GM12878 (cell line): ENCODE data around the gene BDH1. TPM values are rescaled to one million over a fixed set of nuclear protein-coding genes. Genes with fewer than 3 reads are reported as not detected.

Source experiments
- BRCA1 ChIP-seq: IDR thresholded peaks from 2 replicates; pipeline ENCODE4 v1.6.1; 2011; ENCODE audit warnings: low read depth, low read length, improper control_type of control experiment
- EED ChIP-seq: sonication (generic); IDR thresholded peaks from 2 replicates; pipeline ENCODE4 v1.6.1; 2016; ENCODE audit warnings: antibody characterized with exemption, low read depth
- ETV6 ChIP-seq, 2 experiments: fragments of 450-650 bp in 1 of 2; IDR thresholded peaks in 1 of 2; conservative IDR thresholded peaks in 1 of 2; 2 replicates each; pipeline ENCODE4 v1.6.1; 2014; ENCODE audit warnings: antibody characterized with exemption in 1 of 2, borderline replicate concordance in 1 of 2, low read depth in 1 of 2, mild to moderate bottlenecking in 1 of 2, moderate library complexity in 1 of 2
- MEF2B ChIP-seq: fragments of 450-650 bp; IDR thresholded peaks from 2 replicates; pipeline ENCODE4 v1.6.1; 2018; ENCODE audit warnings: mild to moderate bottlenecking, moderate library complexity; ENCODE audit not compliant: partially characterized antibody, poor library complexity, severe bottlenecking
- RUNX3 ChIP-seq: IDR thresholded peaks from 2 replicates; pipeline ENCODE4 v1.6.1; 2012; ENCODE audit warnings: low read length, inconsistent platforms
- SUZ12 ChIP-seq: fragments of 200-600 bp; sonication (generic); IDR thresholded peaks from one replicate; pipeline ENCODE4 v1.6.1; 2018; ENCODE audit warnings: antibody characterized with exemption, mild to moderate bottlenecking; ENCODE audit not compliant: unreplicated experiment
- WRNIP1 ChIP-seq: IDR thresholded peaks from 2 replicates; pipeline ENCODE4 v1.6.1; 2011; ENCODE audit warnings: low read depth, low read length, improper control_type of control experiment, borderline replicate concordance
- ZNF217 ChIP-seq: fragments of 450-650 bp; IDR thresholded peaks from 2 replicates; pipeline ENCODE4 v1.6.1; 2017; ENCODE audit warnings: antibody characterized with exemption, mild to moderate bottlenecking
- polyA plus RNA-seq, 11 experiments: library from polyadenylated mRNA; depleted of rRNA in 4 of 11; unstranded in 6 of 11; stranded (reverse) in 5 of 11; fragments of >200 nt; fragmentation: Nextera tagmentation in 4 of 11; fragmentation: Illumina TruSeq in 1 of 11; extraction: Ambion mirVana in 4 of 11; extraction: Trizol in 1 of 11; gene quantifications; 1 replicate in 1 of 11; 2 replicates in 10 of 11; pipeline versions ENCODE4 v1.2.1 to v1.2.3, GENCODE V29; 2011 to 2016; ENCODE audit warnings: inconsistent platforms in 2 of 11, missing spikeins in 2 of 11, low read depth in 1 of 11
- total RNA-seq, 4 experiments: library from RNA; depleted of rRNA in 3 of 4; stranded (reverse); fragments of >200 nt in 3 of 4; fragmentation: Illumina TruSeq in 1 of 4; extraction: Trizol in 1 of 4; gene quantifications; 2 replicates each; pipeline versions ENCODE4 v1.2.1 to v1.2.3, GENCODE V29; 2013 to 2021
- TF ChIP-seq, protein P1 (sequence below): IDR thresholded peaks from 2 replicates; pipeline ENCODE4 v1.6.1; 2012; ENCODE audit warnings: low read depth, low read length, improper control_type of control experiment
- TF ChIP-seq, protein P2 (sequence below): IDR thresholded peaks from 2 replicates; pipeline ENCODE4 v1.6.1; 2012; ENCODE audit warnings: improper control_type of control experiment, low read depth, low read length; ENCODE audit not compliant: insufficient replicate concordance

BDH1 gene
- total and polyA plus RNA-seq, 10 of the 15 experiments (the other 5 are each of a cell fraction or from before 2014, with no cell fraction given), result 11.3 to 84.5 (median 60.3) TPM

DNA sequence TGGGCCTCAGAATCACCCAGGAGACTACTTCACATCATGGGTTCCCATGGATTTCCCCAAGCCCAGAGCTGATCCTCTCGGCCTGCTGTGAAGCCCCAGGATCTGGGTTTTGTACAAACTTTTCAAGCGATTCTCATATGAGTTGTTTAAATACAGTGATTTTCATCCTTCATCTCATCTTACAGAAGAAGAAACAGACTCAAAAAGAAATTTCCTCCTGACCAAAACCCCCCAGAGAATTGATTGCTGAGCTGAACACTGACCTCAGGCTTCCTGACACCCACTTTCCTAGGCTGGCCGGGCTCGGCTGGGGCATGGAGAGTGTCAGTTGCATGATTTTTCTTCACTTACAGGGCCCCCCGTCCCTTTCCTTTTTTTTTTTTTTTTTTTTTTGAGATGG, 60.3 kb downstream of the BDH1 start (continued):
- TF ChIP-seq, protein P1, sequence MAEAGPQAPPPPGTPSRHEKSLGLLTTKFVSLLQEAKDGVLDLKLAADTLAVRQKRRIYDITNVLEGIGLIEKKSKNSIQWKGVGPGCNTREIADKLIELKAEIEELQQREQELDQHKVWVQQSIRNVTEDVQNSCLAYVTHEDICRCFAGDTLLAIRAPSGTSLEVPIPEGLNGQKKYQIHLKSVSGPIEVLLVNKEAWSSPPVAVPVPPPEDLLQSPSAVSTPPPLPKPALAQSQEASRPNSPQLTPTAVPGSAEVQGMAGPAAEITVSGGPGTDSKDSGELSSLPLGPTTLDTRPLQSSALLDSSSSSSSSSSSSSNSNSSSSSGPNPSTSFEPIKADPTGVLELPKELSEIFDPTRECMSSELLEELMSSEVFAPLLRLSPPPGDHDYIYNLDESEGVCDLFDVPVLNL, result no peak
- TF ChIP-seq SUZ12, result no peak
- TF ChIP-seq ETV6 (conservative IDR thresholded peaks at IDR 0.05 in 1 of 2, IDR thresholded peaks at IDR 0.05 in 1 of 2; ENCODE audit: borderline replicate concordance in 1 of 2, low read depth in 1 of 2), result peak in 1 of 2 experiments; percentile 26; a peak in 1 of 4 replicates
- 0 out of 2 replicates have a peak, but pooled peaks have one; percentile 27 for TF ChIP-seq EED
- no peak for TF ChIP-seq BRCA1
- TF ChIP-seq WRNIP1, result no peak
- TF ChIP-seq ZNF217, result no peak
- TF ChIP-seq, protein P2, sequence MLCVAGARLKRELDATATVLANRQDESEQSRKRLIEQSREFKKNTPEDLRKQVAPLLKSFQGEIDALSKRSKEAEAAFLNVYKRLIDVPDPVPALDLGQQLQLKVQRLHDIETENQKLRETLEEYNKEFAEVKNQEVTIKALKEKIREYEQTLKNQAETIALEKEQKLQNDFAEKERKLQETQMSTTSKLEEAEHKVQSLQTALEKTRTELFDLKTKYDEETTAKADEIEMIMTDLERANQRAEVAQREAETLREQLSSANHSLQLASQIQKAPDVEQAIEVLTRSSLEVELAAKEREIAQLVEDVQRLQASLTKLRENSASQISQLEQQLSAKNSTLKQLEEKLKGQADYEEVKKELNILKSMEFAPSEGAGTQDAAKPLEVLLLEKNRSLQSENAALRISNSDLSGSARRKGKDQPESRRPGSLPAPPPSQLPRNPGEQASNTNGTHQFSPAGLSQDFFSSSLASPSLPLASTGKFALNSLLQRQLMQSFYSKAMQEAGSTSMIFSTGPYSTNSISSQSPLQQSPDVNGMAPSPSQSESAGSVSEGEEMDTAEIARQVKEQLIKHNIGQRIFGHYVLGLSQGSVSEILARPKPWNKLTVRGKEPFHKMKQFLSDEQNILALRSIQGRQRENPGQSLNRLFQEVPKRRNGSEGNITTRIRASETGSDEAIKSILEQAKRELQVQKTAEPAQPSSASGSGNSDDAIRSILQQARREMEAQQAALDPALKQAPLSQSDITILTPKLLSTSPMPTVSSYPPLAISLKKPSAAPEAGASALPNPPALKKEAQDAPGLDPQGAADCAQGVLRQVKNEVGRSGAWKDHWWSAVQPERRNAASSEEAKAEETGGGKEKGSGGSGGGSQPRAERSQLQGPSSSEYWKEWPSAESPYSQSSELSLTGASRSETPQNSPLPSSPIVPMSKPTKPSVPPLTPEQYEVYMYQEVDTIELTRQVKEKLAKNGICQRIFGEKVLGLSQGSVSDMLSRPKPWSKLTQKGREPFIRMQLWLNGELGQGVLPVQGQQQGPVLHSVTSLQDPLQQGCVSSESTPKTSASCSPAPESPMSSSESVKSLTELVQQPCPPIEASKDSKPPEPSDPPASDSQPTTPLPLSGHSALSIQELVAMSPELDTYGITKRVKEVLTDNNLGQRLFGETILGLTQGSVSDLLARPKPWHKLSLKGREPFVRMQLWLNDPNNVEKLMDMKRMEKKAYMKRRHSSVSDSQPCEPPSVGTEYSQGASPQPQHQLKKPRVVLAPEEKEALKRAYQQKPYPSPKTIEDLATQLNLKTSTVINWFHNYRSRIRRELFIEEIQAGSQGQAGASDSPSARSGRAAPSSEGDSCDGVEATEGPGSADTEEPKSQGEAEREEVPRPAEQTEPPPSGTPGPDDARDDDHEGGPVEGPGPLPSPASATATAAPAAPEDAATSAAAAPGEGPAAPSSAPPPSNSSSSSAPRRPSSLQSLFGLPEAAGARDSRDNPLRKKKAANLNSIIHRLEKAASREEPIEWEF, result peak; percentile 11
- peak; percentile 87 for TF ChIP-seq MEF2B
- peak; percentile 80 for TF ChIP-seq RUNX3
